AG09309 (cell line): Measurements from ENCODE around the gene PRPF40B.

Source experiments
- DNase-seq: peaks from one replicate; pipeline ENCODE4 v3.0.0-alpha.2; 2010; ENCODE audit warnings: low read depth
- H3K4me3 ChIP-seq: 2 replicates; pipeline ENCODE4 v1.5.1; 2011; ENCODE audit warnings: mild to moderate bottlenecking, low read depth, low read length, moderate library complexity; ENCODE audit not compliant: control insufficient read depth
- CTCF ChIP-seq: IDR thresholded peaks from 2 replicates; pipeline ENCODE4 v1.5.1; 2011; ENCODE audit warnings: mild to moderate bottlenecking, low read depth, low read length, inconsistent platforms; ENCODE audit not compliant: insufficient read depth, control insufficient read depth; ENCODE audit errors: missing control alignments

PRPF40B gene

DNA sequence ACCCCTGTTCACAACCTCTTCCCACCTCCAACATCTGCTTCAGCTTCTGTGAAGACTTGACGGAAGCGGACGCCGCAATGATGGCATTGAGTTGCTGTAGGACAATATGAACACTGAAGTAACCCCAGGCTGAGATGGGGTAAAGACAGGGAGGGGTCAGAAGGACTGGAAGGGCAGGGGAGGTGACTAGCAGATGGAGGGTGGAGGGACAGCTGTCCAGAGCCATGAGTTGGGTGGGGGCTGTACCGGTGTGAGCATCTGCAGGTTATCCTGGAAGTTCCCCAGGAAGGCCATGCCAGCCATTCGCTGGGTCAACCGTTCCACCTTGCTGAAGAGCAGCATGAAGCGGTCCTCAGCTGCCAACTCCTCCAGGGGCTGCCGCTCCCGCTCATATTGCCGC lies 26.1 kb downstream of the PRPF40B start:
- TF ChIP-seq CTCF, result no peak
- DNase-seq, result no peak
- H3K4me3 ChIP-seq, result no peak overlapping the region

GRCh38 chr12:49649892-49650291 lies 26.5 kb downstream of the PRPF40B start:
- H3K4me3 ChIP-seq, result no peak overlapping the region
- no peak for DNase-seq
- no peak for TF ChIP-seq CTCF

- DNase-seq, result no peak
- no peak for TF ChIP-seq CTCF
- H3K4me3 ChIP-seq, result no peak overlapping the region
Measured at GRCh38 chr12:49651855-49652254, 28.5 kb downstream of the PRPF40B start.

- no peak for DNase-seq
- no peak for TF ChIP-seq CTCF
- no peak overlapping the region for H3K4me3 ChIP-seq
Measured at GRCh38 chr12:49652921-49653520, 29.7 kb downstream of the PRPF40B start.

GRCh38 chr12:49654715-49655114 lies 31.4 kb downstream of the PRPF40B start:
- DNase-seq, result no peak
- H3K4me3 ChIP-seq, result no peak overlapping the region
- no peak for TF ChIP-seq CTCF

GRCh38 chr12:49655595-49656236 lies 32.4 kb downstream of the PRPF40B start:
- H3K4me3 ChIP-seq, result no peak overlapping the region
- TF ChIP-seq CTCF, result no peak
- DNase-seq, result no peak

GRCh38 chr12:49658276-49658675 lies 34.9 kb downstream of the PRPF40B start:
- no peak overlapping the region for H3K4me3 ChIP-seq
- TF ChIP-seq CTCF, result no peak
- DNase-seq, result no peak
